ENCODE measurements around the gene MRPS7.

DNA sequence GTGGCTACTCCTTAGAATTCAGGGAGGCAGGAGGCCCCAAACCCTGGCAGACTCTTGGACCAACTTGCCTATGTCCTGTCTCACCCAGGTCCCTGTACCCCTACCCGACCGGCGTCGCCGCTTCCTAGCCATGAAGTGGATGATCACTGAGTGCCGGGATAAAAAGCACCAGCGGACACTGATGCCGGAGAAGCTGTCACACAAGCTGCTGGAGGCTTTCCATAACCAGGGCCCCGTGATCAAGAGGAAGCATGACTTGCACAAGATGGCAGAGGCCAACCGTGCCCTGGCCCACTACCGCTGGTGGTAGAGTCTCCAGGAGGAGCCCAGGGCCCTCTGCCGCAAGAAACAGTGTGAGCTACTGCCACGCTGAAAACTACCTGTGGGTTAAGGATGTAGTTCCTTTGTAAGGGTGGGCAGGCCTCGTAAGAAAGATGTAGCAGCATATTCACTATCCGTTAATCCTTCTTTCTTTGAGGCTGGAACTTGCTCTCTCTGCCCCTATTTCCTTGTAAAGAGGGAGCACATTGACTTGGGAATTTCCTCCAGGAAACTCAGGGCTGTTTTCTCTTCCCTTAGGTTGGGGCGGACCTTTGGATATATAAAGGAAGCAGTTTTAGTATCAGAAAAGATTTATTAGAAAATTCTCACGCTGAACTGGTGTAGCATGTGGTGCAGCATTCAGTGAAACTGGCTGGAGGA is 4.1 kb downstream of the MRPS7 start:
- TF ChIP-seq, protein P1, sequence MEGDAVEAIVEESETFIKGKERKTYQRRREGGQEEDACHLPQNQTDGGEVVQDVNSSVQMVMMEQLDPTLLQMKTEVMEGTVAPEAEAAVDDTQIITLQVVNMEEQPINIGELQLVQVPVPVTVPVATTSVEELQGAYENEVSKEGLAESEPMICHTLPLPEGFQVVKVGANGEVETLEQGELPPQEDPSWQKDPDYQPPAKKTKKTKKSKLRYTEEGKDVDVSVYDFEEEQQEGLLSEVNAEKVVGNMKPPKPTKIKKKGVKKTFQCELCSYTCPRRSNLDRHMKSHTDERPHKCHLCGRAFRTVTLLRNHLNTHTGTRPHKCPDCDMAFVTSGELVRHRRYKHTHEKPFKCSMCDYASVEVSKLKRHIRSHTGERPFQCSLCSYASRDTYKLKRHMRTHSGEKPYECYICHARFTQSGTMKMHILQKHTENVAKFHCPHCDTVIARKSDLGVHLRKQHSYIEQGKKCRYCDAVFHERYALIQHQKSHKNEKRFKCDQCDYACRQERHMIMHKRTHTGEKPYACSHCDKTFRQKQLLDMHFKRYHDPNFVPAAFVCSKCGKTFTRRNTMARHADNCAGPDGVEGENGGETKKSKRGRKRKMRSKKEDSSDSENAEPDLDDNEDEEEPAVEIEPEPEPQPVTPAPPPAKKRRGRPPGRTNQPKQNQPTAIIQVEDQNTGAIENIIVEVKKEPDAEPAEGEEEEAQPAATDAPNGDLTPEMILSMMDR (IDR thresholded peaks at IDR 0.05 in 4 of 5, conservative IDR thresholded peaks at IDR 0.05 in 1 of 5): no peak
- TF ChIP-seq POLR2A (IDR thresholded peaks at IDR 0.05): no peak
